Choroid plexus epithelial cell (primary cell): Measurements from ENCODE around the gene UTP3.

Experiments used
- DNase-seq: peaks from one replicate; pipeline ENCODE4 v3.0.0-alpha.2; 2010; ENCODE audit warnings: low read depth
- H3K4me3 ChIP-seq: 2 replicates; pipeline ENCODE4 v1.5.1; 2011; ENCODE audit warnings: low read depth, mild to moderate bottlenecking, control low read depth, low read length, moderate library complexity
- CTCF ChIP-seq: conservative IDR thresholded peaks from 2 replicates; pipeline ENCODE4 v1.5.1; 2011; ENCODE audit warnings: low read depth, mild to moderate bottlenecking, control low read depth, inconsistent platforms, low read length, moderate library complexity

UTP3 gene

GRCh38 chr4:70712604-70713452, 24.5 kb downstream of the UTP3 start:
- no peak overlapping the region for H3K4me3 ChIP-seq
- no peak for TF ChIP-seq CTCF
- no peak for DNase-seq

GRCh38 chr4:70713453-70714078, 25.2 kb downstream of the UTP3 start:
- TF ChIP-seq CTCF, result no peak
- DNase-seq, result no peak

GRCh38 chr4:70714079-70714887, 26.0 kb downstream of the UTP3 start:
- peak; percentile 21 for DNase-seq
- TF ChIP-seq CTCF, result no peak

More at GRCh38 chr4:70713453-70714078, 25.2 kb downstream of the UTP3 start:
- no peak overlapping the region for H3K4me3 ChIP-seq

GRCh38 chr4:70715097-70715496, 26.8 kb downstream of the UTP3 start:
- peak; percentile 24 for DNase-seq
- H3K4me3 ChIP-seq, result no peak overlapping the region
- no peak for TF ChIP-seq CTCF

More at GRCh38 chr4:70714079-70714887, 26.0 kb downstream of the UTP3 start:
- H3K4me3 ChIP-seq, result no peak overlapping the region

GRCh38 chr4:70718811-70719604, 30.7 kb downstream of the UTP3 start:
- no peak for TF ChIP-seq CTCF
- H3K4me3 ChIP-seq, result no peak overlapping the region
- DNase-seq, result no peak

- peak within 1 kb of the TSS; percentile 60 for H3K4me3 ChIP-seq
- no peak for TF ChIP-seq CTCF
- DNase-seq, result peak; percentile 97
Measured at GRCh38 chr4:70721747-70722146, 33.4 kb downstream of the UTP3 start, which contains the start of gene RUFY3. RUFY3 (plus strand) TSS chr4:70721964; CDS start chr4:70722574, 610 bp downstream.
